Measurements from ENCODE around the gene C19orf44.

DNA sequence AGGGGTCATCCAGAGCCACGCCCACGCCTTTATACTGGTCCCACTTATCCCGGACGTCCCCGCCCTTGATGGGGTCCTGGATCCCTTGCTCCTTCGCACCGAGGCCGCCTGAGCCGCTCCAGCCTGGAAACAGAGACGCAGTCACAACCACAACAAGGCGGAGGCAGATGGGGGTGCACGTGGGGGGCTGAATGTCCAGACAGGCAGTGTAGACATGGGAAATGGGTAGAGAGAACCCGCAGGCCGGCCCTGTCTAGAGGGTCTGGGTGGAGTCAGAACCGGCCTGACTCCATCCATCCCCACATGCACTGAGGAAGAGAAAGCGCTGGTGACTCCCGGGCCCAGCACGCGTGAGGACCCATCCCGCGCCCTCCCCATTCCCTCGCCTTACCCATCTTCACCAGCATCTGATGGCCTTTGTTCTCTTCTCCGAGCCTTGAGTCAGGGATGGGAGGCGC lies 23.1 kb downstream of the C19orf44 start:
- TF ChIP-seq, protein P1, sequence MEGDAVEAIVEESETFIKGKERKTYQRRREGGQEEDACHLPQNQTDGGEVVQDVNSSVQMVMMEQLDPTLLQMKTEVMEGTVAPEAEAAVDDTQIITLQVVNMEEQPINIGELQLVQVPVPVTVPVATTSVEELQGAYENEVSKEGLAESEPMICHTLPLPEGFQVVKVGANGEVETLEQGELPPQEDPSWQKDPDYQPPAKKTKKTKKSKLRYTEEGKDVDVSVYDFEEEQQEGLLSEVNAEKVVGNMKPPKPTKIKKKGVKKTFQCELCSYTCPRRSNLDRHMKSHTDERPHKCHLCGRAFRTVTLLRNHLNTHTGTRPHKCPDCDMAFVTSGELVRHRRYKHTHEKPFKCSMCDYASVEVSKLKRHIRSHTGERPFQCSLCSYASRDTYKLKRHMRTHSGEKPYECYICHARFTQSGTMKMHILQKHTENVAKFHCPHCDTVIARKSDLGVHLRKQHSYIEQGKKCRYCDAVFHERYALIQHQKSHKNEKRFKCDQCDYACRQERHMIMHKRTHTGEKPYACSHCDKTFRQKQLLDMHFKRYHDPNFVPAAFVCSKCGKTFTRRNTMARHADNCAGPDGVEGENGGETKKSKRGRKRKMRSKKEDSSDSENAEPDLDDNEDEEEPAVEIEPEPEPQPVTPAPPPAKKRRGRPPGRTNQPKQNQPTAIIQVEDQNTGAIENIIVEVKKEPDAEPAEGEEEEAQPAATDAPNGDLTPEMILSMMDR (IDR thresholded peaks at IDR 0.05): no peak
- TF ChIP-seq EP300 (IDR thresholded peaks at IDR 0.05) (no peak), POLR2A (IDR thresholded peaks at IDR 0.05) (no peak)

All from suprapubic skin (tissue), 3 donors.